Omental fat pad (tissue), 4 donors: ENCODE data around the gene ANTXR1. TPM values are rescaled to one million over a fixed set of nuclear protein-coding genes. Genes with fewer than 3 reads are reported as not detected.

Experiments
- ATAC-seq: fragments of 150-250 bp; one replicate; pipeline ENCODE4 v1.9.1; 2016; ENCODE audit warnings: mild to moderate bottlenecking, moderate library complexity; ENCODE audit not compliant: low FRiP score
- DNase-seq: peaks from one replicate; pipeline ENCODE4 v3.0.0-alpha.2; 2019; ENCODE audit warnings: low spot score
- CTCF ChIP-seq, 3 donors: fragments of 450-650 bp; IDR thresholded peaks; one replicate each; pipeline ENCODE4 v1.5.1; 2016 to 2017; ENCODE audit warnings: antibody characterized with exemption in 3 of 3, mild to moderate bottlenecking in 3 of 3, moderate library complexity in 2 of 3
- total RNA-seq, 4 donors: library from RNA; depleted of rRNA; stranded (reverse); fragments of >200 nt; gene quantifications; one replicate each; pipeline ENCODE4 v1.1.0, GENCODE V29; 2016

ANTXR1 gene
- total RNA-seq, 4 donors from 2014 or later = 27.7 to 49.1 (median 37.1) TPM

DNA sequence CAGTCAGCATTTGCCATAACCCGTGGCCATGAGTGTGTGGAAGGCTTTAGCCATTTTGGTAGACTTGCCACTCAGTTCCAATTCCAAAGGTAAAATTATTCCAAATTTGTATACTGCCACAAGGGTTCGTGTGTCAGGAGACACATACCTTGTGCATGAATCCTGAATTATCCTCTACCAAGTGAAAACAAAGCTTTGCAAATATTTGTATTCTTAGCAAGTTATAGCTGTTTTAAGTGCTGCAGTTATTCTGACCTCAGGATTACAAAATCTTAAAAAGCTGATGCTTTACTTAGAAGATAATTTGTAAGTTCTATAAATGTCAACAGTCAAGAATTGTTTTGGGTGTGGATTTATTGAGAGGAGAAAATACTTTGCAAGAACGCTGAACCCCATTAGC, 100.6 kb downstream of the ANTXR1 start:
- no peak for ATAC-seq
- no peak for TF ChIP-seq CTCF (IDR thresholded peaks at IDR 0.05)
- no peak for DNase-seq

DNA sequence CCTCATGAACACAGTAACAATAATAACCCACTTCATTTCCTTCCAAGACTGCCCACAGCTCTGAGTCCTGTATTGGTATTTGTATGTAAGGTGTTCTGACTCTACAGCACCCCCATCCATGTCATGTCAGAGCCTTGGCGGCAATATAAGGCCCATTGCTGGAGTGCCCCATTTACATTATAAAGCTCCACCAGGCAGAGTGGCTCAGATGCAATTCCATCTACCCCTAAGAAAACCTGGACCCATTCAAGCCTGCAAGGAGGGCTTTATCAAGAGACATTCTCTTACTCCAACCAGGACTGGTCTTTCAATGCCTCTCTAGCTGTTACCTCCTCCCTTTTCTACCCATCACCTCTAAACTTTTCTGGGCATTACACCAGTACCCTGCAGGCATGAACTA, 101.6 kb downstream of the ANTXR1 start:
- no peak for TF ChIP-seq CTCF (IDR thresholded peaks at IDR 0.05)
- DNase-seq = no peak
- no peak for ATAC-seq

DNA sequence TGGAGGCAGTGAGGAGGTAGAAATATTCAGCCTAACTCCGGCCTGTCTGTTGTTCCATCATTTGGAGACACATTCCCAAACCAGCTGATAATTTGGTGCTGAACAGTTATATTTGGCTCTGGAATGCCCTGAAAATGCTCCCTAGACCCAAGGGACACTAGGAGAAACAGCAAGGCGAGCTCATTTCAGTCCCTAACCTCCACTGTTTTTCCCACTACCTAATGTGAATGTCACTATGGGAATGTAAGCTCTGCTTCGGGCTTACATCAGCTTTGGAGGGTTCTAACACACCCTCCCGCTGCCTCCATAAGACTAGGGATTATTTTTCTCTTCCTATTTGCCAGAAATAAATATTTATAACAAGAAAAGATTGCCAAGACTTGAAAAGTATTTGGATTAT, 103.5 kb downstream of the ANTXR1 start:
- TF ChIP-seq CTCF (IDR thresholded peaks at IDR 0.05) = no peak
- DNase-seq (no peak), ATAC-seq (no peak)

DNA sequence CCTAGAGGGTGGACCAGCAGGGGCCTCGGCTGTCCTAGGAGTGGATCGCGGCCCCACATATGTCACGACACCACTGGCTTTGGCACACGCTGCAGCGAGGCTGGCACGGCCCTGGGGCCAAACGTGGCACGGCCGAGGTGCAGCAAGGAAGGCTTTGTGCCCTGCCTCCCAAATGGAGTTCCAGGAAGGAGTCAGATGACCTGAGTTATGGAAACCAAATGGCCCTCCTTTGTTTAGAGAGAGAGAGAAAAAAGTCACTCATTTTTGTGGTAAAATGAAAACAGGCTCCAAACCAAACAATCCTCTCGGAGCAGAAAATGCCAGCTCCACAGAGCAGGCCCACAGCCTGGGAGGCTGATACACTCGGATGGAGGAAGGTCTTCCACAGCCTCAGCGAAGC, 105.6 kb downstream of the ANTXR1 start:
- TF ChIP-seq CTCF (IDR thresholded peaks at IDR 0.05) = no peak
- no peak for ATAC-seq
- no peak for DNase-seq

DNA sequence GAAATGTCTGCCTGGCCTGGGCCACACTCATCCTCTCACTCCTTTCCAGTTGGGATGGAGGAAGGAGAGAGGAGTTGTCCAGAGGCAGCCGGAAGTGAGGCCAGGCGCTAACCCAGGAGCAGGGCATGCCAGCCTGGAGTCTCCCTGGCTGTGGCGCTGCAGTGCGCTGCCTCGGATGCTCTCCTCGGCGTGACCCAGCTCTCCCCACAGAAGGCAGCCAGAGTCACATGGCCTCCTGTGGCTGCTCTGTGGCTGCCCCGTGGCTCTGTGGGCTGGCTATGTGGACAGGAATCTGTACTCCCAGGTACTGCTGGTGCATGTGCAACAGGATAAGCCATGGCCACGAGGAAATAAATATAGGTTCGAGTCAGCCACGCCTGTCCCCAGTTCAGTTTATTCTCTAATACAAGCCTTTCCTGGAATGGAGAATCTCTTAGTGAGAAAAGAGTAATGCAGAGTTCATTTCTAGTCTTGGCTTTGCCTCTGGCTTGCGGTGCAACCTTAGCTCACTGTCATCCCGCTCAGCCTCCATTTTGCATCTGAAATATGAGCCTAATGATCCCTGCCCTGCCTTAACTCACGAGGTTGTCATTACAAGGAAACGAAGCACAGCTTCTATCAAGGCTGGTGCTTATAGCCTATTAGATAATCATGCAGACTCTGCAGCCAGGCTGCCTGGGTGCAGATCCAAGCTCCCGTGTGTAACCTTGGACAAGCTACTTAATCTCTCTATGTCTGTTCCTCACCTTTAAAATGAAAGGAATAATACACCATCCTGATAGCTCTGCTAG, 106.3 kb downstream of the ANTXR1 start:
- TF ChIP-seq CTCF (IDR thresholded peaks at IDR 0.05) = no peak
- DNase-seq (no peak), ATAC-seq (no peak)

GRCh38 chr2:69122271-69122670, 109.3 kb downstream of the ANTXR1 start:
- DNase-seq = no peak
- no peak for ATAC-seq
- TF ChIP-seq CTCF (IDR thresholded peaks at IDR 0.05) = no peak

GRCh38 chr2:69123182-69123581, 110.2 kb downstream of the ANTXR1 start:
- DNase-seq (no peak), ATAC-seq (no peak)
- no peak for TF ChIP-seq CTCF (IDR thresholded peaks at IDR 0.05)
